ENCODE measurements around the gene AMN1.

- TF ChIP-seq CTCF (IDR thresholded peaks at IDR 0.05) (no peak), POLR2A (IDR thresholded peaks at IDR 0.05) (no peak)
Measured at GRCh38 chr12:31724557-31724956, 4.3 kb downstream of the AMN1 start.

Data from tibial nerve (tissue), 3 donors.